ENCODE results near the gene PGM5. TPM values are rescaled to one million over a fixed set of nuclear protein-coding genes. Genes with fewer than 3 reads are reported as not detected.

Gene PGM5
- 0.27 and 0.93 TPM in 2 replicates for total RNA-seq

GRCh38 chr9:68356380-68357118 lies at the start of gene PGM5:
PGM5 (plus strand) TSS chr9:68356611; CDS start chr9:68357128, 517 bp downstream.

GRCh38 chr9:68540712-68541535 lies 184.5 kb downstream of the PGM5 start, which contains the start of gene TMEM252:
TMEM252 (minus strand) TSS chr9:68540883; CDS start chr9:68540814, 69 bp downstream.

Other genes with a start within 250 kb of the PGM5 start
- 33.8 and 36.7 TPM in 2 replicates for gene ZNG1C, start 114.6 kb upstream of the PGM5 start, total RNA-seq
- gene FOXD4L3, start 53.7 kb upstream of the PGM5 start, total RNA-seq: 0.27 TPM in 1 of 2 replicates, not detected in the other
- gene TMEM252, start 184.3 kb downstream of the PGM5 start, total RNA-seq: not detected in 2 replicates